Measurements from ENCODE around the gene MALT1.

GRCh38 chr18:58666176-58666575 lies 5.1 kb upstream of the MALT1 start:
- TF ChIP-seq CTCF (conservative IDR thresholded peaks at IDR 0.05; ENCODE audit: low read length) (no peak), EZH2phosphoT487 (IDR thresholded peaks at IDR 0.05; ENCODE audit: borderline replicate concordance, low read depth, low read length) (no peak)

Measured in OCI-LY7 (cell line).